HuH-7 (cell line): ENCODE measurements around the gene RBM4B.
"Not testable (repeated sequence)": the region's sequence is repeated elsewhere in the genome, so short reads cannot be mapped to it uniquely, and the experiment has no call there.

Experiments used
- DNase-seq: peaks from one replicate; pipeline ENCODE4 v3.0.0; 2011; ENCODE audit warnings: low spot score

The RBM4B gene

DNA sequence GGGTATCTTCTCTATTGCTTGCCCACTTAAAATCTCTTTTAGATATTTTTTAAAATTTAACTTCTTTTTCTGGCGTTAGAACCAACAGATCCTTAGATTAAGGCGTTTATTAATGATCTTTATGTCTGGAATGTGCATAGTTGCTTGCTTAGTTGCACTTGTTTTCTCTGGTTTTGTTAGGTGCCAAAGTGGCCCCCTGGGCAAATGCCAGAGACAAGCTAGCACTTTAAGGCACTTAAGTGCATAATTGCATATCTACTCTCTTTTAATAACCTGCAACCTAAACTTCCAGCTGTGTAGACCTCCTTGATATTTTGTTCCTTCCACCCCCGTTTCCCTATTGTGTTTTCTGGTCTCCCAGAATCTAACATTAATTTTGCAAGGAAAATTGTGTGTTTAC is 35.9 kb downstream of the RBM4B start:
- DNase-seq = no peak

DNA sequence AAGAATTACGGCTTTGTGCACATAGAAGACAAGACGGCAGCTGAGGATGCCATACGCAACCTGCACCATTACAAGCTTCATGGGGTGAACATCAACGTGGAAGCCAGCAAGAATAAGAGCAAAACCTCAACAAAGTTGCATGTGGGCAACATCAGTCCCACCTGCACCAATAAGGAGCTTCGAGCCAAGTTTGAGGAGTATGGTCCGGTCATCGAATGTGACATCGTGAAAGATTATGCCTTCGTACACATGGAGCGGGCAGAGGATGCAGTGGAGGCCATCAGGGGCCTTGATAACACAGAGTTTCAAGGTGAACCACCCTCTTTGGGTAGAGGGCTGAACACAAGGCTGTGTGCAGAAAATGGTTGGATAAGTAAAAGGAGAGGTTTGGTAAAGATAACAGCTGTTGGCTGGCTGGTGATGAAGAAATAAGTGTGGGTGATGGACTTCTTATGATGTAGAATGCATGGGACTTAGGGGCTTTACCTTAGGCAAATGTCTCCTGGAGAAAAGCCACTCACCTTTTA is 37.8 kb downstream of the RBM4B start:
- DNase-seq = not testable (repeated sequence)

- DNase-seq = no peak
Measured at GRCh38 chr11:66639066-66639813, 38.4 kb downstream of the RBM4B start.

GRCh38 chr11:66638177-66639065 is 39.3 kb downstream of the RBM4B start, which contains the start of gene RBM4:
Gene RBM4, plus strand, starts transcription at chr11:66638703. Its CDS starts 1,009 bp downstream, at chr11:66639712.
- DNase-seq = peak; percentile 100

- DNase-seq = no peak
Measured at GRCh38 chr11:66637557-66638176, 40.0 kb downstream of the RBM4B start.

DNA sequence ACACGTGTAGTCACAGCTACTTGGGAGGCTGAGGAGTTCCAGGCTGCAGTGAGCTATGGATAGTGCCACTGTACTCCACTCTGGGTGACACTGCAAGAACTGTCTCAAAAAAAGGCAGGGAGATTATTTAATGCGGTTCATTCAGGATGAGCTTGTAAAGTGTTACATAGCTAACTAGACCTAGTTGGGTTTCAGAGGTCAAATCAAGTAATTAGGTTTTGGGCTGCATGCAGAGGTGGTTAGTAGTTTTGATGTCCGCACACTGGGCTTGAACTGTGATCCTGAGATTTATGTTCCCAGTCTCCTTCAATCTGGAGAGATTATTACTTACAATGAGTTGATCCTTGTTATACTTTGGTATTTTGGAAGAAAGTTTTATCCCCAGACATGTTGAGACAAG is 41.3 kb downstream of the RBM4B start:
- DNase-seq = no peak

- DNase-seq = no peak
Measured at GRCh38 chr11:66632952-66633351, 44.7 kb downstream of the RBM4B start.

DNA sequence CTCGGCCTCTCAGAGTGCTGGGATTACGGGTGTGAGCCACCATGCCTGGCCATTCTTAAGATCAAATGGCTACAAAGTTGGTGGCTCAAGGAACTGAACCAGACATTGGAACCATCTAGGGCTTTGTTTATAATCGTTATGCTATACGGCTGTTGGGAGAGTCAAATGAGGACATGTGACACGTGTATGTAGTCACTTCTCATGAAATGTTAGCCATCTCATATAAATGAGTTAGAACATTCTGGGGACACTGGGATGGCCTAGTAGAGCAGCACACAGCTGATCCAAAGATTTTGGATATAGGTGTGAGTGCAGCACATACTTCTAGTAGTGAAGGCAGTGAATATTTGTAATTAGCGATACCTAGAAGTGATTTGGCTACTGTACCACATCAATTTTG is 45.8 kb downstream of the RBM4B start:
- DNase-seq = no peak

DNA sequence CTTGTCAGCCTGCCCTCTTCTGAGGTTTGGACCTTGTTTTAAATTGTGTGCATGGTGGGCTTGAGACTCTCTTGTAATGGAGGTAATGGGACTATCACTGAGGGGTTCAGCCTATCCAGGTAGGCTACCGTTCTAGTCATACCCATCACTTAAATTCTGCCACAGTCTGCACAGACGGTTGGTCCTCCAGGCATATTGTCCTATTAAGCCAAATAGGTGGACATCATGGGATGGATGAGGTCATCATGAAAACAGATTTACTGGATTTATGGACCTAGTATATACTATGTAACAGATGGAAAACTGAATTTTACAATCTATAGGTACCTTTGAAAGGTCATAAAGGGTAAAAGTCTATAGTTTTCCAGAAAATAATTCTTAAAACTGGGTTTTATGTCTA is 48.3 kb downstream of the RBM4B start:
- peak; percentile 68 for DNase-seq

DNA sequence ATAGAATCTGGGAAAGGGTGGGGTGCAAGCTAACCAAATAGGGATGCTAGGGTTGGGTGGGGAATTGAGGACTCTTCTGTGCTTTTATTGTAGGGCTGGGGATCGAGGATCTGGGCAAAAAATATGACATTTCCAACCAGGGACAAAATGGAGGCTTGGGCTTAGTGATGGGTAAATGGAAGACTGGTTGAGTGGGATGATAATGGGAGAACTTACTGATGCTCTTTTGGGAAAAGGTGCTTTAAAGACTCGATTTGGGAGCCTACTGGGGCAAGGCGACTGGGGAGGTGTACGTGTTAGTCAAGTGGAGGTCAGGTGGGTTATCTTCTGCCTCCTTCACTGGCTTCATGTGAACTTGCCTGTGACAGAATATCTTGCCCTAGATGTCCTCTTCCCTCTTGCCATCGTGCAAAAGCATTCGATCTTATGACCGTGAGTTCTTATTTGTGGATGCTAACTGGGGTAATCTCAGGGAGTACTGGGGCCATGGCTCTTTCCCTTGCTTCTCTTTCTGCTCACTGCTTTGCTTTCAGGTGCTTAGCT is 49.6 kb downstream of the RBM4B start:
- DNase-seq = no peak

DNA sequence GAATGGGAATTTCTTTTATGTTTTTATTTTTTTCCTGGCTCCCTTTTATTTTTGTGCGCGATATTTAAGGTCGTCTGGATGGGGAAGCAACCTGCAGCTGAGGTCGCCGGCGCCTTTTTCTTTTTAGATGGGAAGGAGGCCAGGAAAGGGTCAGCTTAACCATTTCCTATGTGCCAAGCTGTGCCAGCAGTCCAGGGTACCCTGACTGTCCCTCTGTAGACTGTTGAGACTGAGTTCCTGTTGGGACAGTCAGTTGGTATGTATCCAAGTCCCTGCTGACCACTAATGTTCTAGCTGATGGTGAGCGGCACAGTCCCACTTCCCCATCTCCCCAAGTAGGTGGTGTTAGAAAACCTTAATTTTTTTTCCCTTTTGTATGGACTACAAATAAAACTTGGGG is 50.8 kb downstream of the RBM4B start:
- DNase-seq = no peak

DNA sequence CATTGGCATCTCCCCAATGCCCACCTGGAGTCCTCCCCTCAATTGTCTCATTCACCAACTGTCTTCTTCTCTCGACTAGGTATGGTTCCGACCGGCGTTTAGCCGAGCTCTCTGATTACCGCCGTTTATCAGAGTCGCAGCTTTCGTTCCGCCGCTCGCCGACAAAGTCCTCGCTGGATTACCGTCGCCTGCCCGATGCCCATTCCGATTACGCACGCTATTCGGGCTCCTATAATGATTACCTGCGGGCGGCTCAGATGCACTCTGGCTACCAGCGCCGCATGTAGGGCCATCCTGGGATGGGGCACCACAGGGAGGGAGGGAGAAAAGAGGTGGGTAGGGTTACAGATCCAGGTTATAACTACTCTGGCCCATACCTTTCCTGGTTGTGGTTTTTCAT is 51.3 kb downstream of the RBM4B start:
- no peak for DNase-seq

DNA sequence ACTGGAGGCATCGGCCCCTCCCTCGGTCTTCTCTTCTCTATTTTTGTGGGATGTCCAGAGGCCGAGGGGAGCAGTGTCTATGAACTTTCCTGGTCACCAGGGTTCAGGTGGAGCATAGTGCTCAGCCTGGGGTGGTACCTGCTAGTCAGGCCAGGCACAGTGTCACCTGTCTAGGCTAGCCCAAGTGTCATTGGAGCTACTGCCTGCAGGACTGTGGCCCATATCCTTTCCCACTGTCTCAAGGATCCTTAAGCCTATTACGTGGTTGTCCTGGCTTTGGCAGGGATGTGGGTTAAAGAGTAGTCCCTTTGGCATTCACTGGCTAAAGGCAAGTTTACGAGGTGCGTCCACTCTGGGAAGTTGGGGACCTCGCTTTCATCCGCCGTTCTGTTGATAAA is 51.9 kb downstream of the RBM4B start:
- DNase-seq = no peak

- no peak for DNase-seq
Measured at GRCh38 chr11:66625041-66625751, 52.5 kb downstream of the RBM4B start.

GRCh38 chr11:66624450-66624849 is 53.2 kb downstream of the RBM4B start:
- no peak for DNase-seq

DNA sequence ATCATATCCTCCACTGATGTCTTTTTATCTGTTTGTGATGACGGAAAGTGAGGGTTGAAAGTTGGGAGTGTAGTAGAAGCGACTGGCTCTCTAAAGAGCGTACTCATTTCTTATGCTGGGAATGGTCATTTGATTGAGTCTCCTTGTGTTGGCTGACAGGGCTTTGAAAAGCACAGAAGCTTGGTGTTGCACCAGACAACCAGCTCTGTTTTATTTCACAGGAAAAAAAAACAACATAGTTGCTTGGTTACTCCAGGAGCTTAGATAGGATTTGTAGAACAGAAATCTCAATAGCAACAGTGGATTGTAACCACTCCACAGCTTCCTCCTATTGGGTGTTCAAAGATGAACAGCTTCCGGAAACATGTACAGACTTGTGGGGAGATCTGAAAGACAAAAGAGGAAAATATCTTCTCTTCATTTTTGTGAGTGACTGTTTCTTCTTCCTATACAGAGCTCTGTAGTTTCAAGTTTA is 58.6 kb downstream of the RBM4B start:
- DNase-seq = no peak

- no peak for DNase-seq
Measured at GRCh38 chr11:66617155-66617834, 60.4 kb downstream of the RBM4B start.

DNA sequence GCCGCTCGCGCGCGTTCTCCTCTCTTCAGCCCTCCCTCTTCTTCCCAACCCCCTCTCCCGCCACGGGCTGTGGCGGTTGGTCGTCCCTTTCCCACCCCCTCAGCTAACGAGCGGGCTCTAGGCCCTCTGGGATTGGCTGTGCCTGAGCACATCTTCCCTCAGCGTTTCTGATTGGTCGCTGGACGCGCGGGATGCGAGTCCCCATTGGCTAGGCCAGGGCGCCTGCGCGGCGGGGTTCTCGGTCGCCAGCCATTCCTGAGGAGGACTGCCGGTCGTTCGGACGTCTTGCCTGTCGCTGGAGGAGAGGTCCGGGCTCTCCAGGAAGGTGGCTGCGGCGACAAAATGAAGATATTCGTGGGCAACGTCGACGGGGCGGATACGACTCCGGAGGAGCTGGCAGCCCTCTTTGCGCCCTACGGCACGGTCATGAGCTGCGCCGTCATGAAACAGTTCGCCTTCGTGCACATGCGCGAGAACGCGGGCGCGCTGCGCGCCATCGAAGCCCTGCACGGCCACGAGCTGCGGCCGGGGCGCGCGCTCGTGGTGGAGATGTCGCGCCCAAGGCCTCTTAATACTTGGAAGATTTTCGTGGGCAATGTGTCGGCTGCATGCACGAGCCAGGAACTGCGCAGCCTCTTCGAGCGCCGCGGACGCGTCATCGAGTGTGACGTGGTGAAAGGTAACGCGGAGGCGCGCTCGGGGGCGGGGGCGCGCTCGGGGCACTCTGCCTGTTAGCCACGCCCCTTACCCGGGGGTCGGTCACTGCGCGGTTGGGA is 61.1 kb downstream of the RBM4B start, which contains the start of gene RBM14:
Gene RBM14 (plus strand): TSS at position 252 of the 776 bp plus-strand sequence. CDS start 91 bp downstream, at position 343.
- peak; percentile 100 for DNase-seq
